ENCODE data around the gene KATNAL2.

Gene KATNAL2

DNA sequence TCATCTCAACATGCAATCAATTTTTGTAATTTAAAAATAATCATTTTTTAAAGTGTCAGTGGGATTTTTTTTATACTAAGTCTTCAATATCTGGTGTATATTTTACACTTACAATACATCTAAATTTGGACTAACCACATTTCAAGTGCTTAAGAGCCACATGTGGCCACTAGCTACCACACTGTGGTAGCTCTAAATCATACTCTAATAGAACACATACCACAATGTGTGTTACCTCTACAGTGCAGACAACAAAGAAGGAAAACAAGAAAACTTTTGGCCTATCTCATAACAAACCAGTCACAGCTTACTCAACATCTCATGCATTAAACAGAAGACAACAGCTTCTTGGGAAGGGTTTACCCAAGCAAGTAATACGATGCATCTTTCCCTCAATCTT lies 24.6 kb upstream of the KATNAL2 start:
- Histone ChIP-seq H3K36me3 (replicated peaks in 1 of 2; ENCODE audit: control insufficient read depth in 2 of 2, insufficient read depth in 2 of 2, low read length in 2 of 2) (peaks cover 8 to 25% of the 10 kb centered on the region in 2 donors), H3K14ac (ENCODE audit: low read length) (no peak overlapping the region), H4K91ac (ENCODE audit: low read depth, low read length, poor library complexity) (no peak overlapping the region), H3K27ac (replicated peaks; ENCODE audit: low read length) (no peak overlapping the region), H2BK12ac (ENCODE audit: low read length) (no peak overlapping the region), H2BK120ac (ENCODE audit: low read depth, low read length) (no peak overlapping the region), H3K9ac (ENCODE audit: low read depth, low read length, poor library complexity) (no peak overlapping the region), H3K27me3 (ENCODE audit: control insufficient read depth in 3 of 3, insufficient read depth in 3 of 3, low read depth in 1 of 3, low read length in 3 of 3) (no peaks in the 10 kb centered on the region), H3K4me2 (ENCODE audit: insufficient read depth, low read length, poor library complexity, severe bottlenecking) (no peak overlapping the region), H2BK15ac (ENCODE audit: low read length) (no peak overlapping the region), H3K79me1 (ENCODE audit: low read depth, low read length) (peaks cover 2% of the 10 kb centered on the region), H3K4ac (ENCODE audit: low read length) (no peak overlapping the region), H2BK5ac (ENCODE audit: low read length) (no peak overlapping the region), H2AK5ac (ENCODE audit: low read depth, low read length) (no peak overlapping the region), H2AFZ (ENCODE audit: low read length) (no peak overlapping the region), H3K4me3 (ENCODE audit: low read length in 2 of 2) (no peak overlapping the region), H3K18ac (ENCODE audit: low read length) (no peak overlapping the region), H4K8ac (ENCODE audit: low read depth, low read length) (no peak overlapping the region), H3K9me3 (replicated peaks in 1 of 2; ENCODE audit: control insufficient read depth in 2 of 2, insufficient read depth in 1 of 2, low read depth in 1 of 2, low read length in 2 of 2) (peaks cover 14 to 25% of the 10 kb centered on the region in 2 donors), H3K4me1 (ENCODE audit: control insufficient read depth in 2 of 2, insufficient read depth in 1 of 2, low read depth in 1 of 2, low read length in 2 of 2) (peaks cover 0 to 2% of the 10 kb centered on the region in 2 donors), H3K23ac (ENCODE audit: low read depth, low read length, poor library complexity) (no peak overlapping the region)
- no CpG with 5 or more reads among the region's 1 CpG for WGBS, 2 donors (ENCODE audit: extremely low coverage in 2 of 2, insufficient read length in 2 of 2, insufficient replicate concordance in 1 of 2)
- DNase-seq (ENCODE audit: low spot score), result no peak

DNA sequence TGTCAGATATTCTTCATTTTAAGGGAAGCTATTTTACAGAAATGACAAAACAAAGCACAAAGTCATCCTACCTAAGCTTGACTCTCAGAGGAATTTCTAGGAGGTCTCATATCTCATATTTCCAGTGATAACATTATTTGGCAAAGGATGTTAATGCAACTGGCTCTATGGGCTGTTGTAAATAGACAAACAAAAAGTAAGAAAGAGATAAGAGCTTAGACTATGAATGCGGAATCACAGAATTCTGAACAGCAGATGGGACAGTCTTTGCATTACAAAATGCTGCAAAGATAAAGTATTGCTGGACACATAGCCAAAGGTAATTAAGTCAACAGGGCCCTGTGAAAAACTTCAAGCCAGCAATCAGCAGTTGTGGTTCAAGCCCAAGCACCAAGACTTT lies 24.0 kb upstream of the KATNAL2 start:
- no peak overlapping the region for H3K27ac ChIP-seq (replicated peaks; ENCODE audit: low read length)
- H3K27me3 ChIP-seq (ENCODE audit: control insufficient read depth in 3 of 3, insufficient read depth in 3 of 3, low read depth in 1 of 3, low read length in 3 of 3), result no peaks in the 10 kb centered on the region
- no peak for DNase-seq (ENCODE audit: low spot score)
- H3K14ac ChIP-seq (ENCODE audit: low read length), result no peak overlapping the region
- no peak overlapping the region for H3K4me3 ChIP-seq (ENCODE audit: low read length in 2 of 2)
- H2BK15ac ChIP-seq (ENCODE audit: low read length), result no peak overlapping the region
- H2AFZ ChIP-seq (ENCODE audit: low read length), result no peak overlapping the region
- H2BK120ac ChIP-seq (ENCODE audit: low read depth, low read length), result no peak overlapping the region
- H3K79me1 ChIP-seq (ENCODE audit: low read depth, low read length), result peaks cover 2% of the 10 kb centered on the region
- H3K9me3 ChIP-seq (replicated peaks in 1 of 2; ENCODE audit: control insufficient read depth in 2 of 2, insufficient read depth in 1 of 2, low read depth in 1 of 2, low read length in 2 of 2), result peaks cover 13 to 22% of the 10 kb centered on the region in 2 donors
- H2BK5ac ChIP-seq (ENCODE audit: low read length), result no peak overlapping the region
- H3K4me1 ChIP-seq (ENCODE audit: control insufficient read depth in 2 of 2, insufficient read depth in 1 of 2, low read depth in 1 of 2, low read length in 2 of 2), result peaks cover 0 to 2% of the 10 kb centered on the region in 2 donors
- H3K9ac ChIP-seq (ENCODE audit: low read depth, low read length, poor library complexity), result no peak overlapping the region
- no CpG with 5 or more reads among the region's 1 CpG for whole genome bisulfite sequencing, 2 donors (ENCODE audit: extremely low coverage in 2 of 2, insufficient read length in 2 of 2, insufficient replicate concordance in 1 of 2)
- H3K23ac ChIP-seq (ENCODE audit: low read depth, low read length, poor library complexity), result no peak overlapping the region
- no peak overlapping the region for H4K8ac ChIP-seq (ENCODE audit: low read depth, low read length)
- no peak overlapping the region for H3K4ac ChIP-seq (ENCODE audit: low read length)
- H2BK12ac ChIP-seq (ENCODE audit: low read length), result no peak overlapping the region
- peaks cover 7 to 24% of the 10 kb centered on the region in 2 donors for H3K36me3 ChIP-seq (replicated peaks in 1 of 2; ENCODE audit: control insufficient read depth in 2 of 2, insufficient read depth in 2 of 2, low read length in 2 of 2)
- H4K91ac ChIP-seq (ENCODE audit: low read depth, low read length, poor library complexity), result no peak overlapping the region
- no peak overlapping the region for H3K18ac ChIP-seq (ENCODE audit: low read length)
- H3K4me2 ChIP-seq (ENCODE audit: insufficient read depth, low read length, poor library complexity, severe bottlenecking), result no peak overlapping the region
- H2AK5ac ChIP-seq (ENCODE audit: low read depth, low read length), result no peak overlapping the region

GRCh38 chr18:46894124-46894523 lies 23.3 kb upstream of the KATNAL2 start:
- WGBS, 2 donors (ENCODE audit: extremely low coverage in 2 of 2, insufficient read length in 2 of 2, insufficient replicate concordance in 1 of 2), result no CpG with 5 or more reads among the region's 2 CpGs
- DNase-seq (ENCODE audit: low spot score), result no peak
- H3K4me3 ChIP-seq (ENCODE audit: low read length in 2 of 2), result no peak overlapping the region
- H3K9ac ChIP-seq (ENCODE audit: low read depth, low read length, poor library complexity), result no peak overlapping the region
- H3K27ac ChIP-seq (replicated peaks; ENCODE audit: low read length), result no peak overlapping the region
- H2BK15ac ChIP-seq (ENCODE audit: low read length), result no peak overlapping the region
- no peak overlapping the region for H3K14ac ChIP-seq (ENCODE audit: low read length)
- no peak overlapping the region for H2AFZ ChIP-seq (ENCODE audit: low read length)
- H3K18ac ChIP-seq (ENCODE audit: low read length), result no peak overlapping the region
- H2BK120ac ChIP-seq (ENCODE audit: low read depth, low read length), result no peak overlapping the region
- H3K79me1 ChIP-seq (ENCODE audit: low read depth, low read length), result no peaks in the 10 kb centered on the region
- peaks cover 2 to 16% of the 10 kb centered on the region in 2 donors for H3K36me3 ChIP-seq (replicated peaks in 1 of 2; ENCODE audit: control insufficient read depth in 2 of 2, insufficient read depth in 2 of 2, low read length in 2 of 2)
- no peaks in the 10 kb centered on the region for H3K27me3 ChIP-seq (ENCODE audit: control insufficient read depth in 3 of 3, insufficient read depth in 3 of 3, low read depth in 1 of 3, low read length in 3 of 3)
- no peak overlapping the region for H2BK12ac ChIP-seq (ENCODE audit: low read length)
- H4K91ac ChIP-seq (ENCODE audit: low read depth, low read length, poor library complexity), result no peak overlapping the region
- H2AK5ac ChIP-seq (ENCODE audit: low read depth, low read length), result no peak overlapping the region
- H3K4ac ChIP-seq (ENCODE audit: low read length), result no peak overlapping the region
- H3K4me1 ChIP-seq (ENCODE audit: control insufficient read depth in 2 of 2, insufficient read depth in 1 of 2, low read depth in 1 of 2, low read length in 2 of 2), result peaks cover 0 to 2% of the 10 kb centered on the region in 2 donors
- no peak overlapping the region for H3K23ac ChIP-seq (ENCODE audit: low read depth, low read length, poor library complexity)
- H2BK5ac ChIP-seq (ENCODE audit: low read length), result no peak overlapping the region
- H3K4me2 ChIP-seq (ENCODE audit: insufficient read depth, low read length, poor library complexity, severe bottlenecking), result no peak overlapping the region
- H3K9me3 ChIP-seq (replicated peaks in 1 of 2; ENCODE audit: control insufficient read depth in 2 of 2, insufficient read depth in 1 of 2, low read depth in 1 of 2, low read length in 2 of 2), result peaks cover 8 to 14% of the 10 kb centered on the region in 2 donors
- no peak overlapping the region for H4K8ac ChIP-seq (ENCODE audit: low read depth, low read length)

DNA sequence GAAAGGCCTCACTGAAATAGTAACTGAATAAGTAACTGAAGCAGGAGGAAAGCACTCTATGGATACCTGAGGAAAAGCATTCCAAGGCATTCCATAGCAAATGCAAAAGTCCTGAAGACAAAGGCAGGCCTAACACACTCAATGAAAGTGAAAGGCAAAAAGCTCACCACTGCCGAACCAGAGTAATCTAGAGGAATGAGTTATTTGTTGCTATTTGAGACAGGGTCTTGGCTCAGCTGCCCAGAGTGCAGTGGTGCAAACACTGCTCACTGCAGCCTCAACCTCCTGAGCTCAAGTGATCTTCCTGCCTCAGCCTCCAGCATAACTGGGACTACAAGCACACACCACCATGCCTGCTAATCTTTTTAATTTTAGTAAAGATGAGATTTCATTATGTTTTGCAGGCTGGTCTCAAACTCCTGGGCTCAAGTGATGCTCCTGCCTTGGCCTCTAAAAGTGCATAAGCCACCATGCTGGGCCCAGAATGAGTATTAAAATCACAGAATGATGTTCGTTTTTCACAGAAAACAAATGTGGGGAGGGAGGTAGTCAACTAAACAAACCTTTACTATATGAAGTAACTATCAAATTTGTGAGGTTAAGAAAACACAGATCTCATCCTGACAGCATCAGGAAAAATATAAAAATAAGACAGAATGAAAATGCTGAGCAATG lies 18.0 kb upstream of the KATNAL2 start:
- no peak overlapping the region for H3K9ac ChIP-seq (ENCODE audit: low read depth, low read length, poor library complexity)
- no peaks in the 10 kb centered on the region for H3K9me3 ChIP-seq (replicated peaks in 1 of 2; ENCODE audit: control insufficient read depth in 2 of 2, insufficient read depth in 1 of 2, low read depth in 1 of 2, low read length in 2 of 2)
- H4K8ac ChIP-seq (ENCODE audit: low read depth, low read length), result no peak overlapping the region
- H3K14ac ChIP-seq (ENCODE audit: low read length), result no peak overlapping the region
- no peaks in the 10 kb centered on the region for H3K36me3 ChIP-seq (replicated peaks in 1 of 2; ENCODE audit: control insufficient read depth in 2 of 2, insufficient read depth in 2 of 2, low read length in 2 of 2)
- H4K91ac ChIP-seq (ENCODE audit: low read depth, low read length, poor library complexity), result no peak overlapping the region
- peaks cover 0 to 5% of the 10 kb centered on the region in 2 donors for H3K4me1 ChIP-seq (ENCODE audit: control insufficient read depth in 2 of 2, insufficient read depth in 1 of 2, low read depth in 1 of 2, low read length in 2 of 2)
- no peak overlapping the region for H2BK12ac ChIP-seq (ENCODE audit: low read length)
- H3K79me1 ChIP-seq (ENCODE audit: low read depth, low read length), result no peaks in the 10 kb centered on the region
- no peak overlapping the region for H3K18ac ChIP-seq (ENCODE audit: low read length)
- H3K4me3 ChIP-seq (ENCODE audit: low read length in 2 of 2), result no peak overlapping the region
- no CpG with 5 or more reads among the region's 2 CpGs for WGBS, 2 donors (ENCODE audit: extremely low coverage in 2 of 2, insufficient read length in 2 of 2, insufficient replicate concordance in 1 of 2)
- no peak overlapping the region for H2BK15ac ChIP-seq (ENCODE audit: low read length)
- H3K4ac ChIP-seq (ENCODE audit: low read length), result no peak overlapping the region
- H2BK5ac ChIP-seq (ENCODE audit: low read length), result no peak overlapping the region
- H3K27ac ChIP-seq (replicated peaks; ENCODE audit: low read length), result peak overlapping the region; percentile 85
- no peak overlapping the region for H3K23ac ChIP-seq (ENCODE audit: low read depth, low read length, poor library complexity)
- no peak overlapping the region for H3K4me2 ChIP-seq (ENCODE audit: insufficient read depth, low read length, poor library complexity, severe bottlenecking)
- H2BK120ac ChIP-seq (ENCODE audit: low read depth, low read length), result no peak overlapping the region
- no peak overlapping the region for H2AFZ ChIP-seq (ENCODE audit: low read length)
- H3K27me3 ChIP-seq (ENCODE audit: control insufficient read depth in 3 of 3, insufficient read depth in 3 of 3, low read depth in 1 of 3, low read length in 3 of 3), result no peaks in the 10 kb centered on the region
- H2AK5ac ChIP-seq (ENCODE audit: low read depth, low read length), result no peak overlapping the region
- DNase-seq (ENCODE audit: low spot score), result peak; percentile 40

All from neuronal stem cell (in vitro differentiated cells).